K562 (cell line): ENCODE results near the gene CCDC90B. TPM values are rescaled to one million over a fixed set of nuclear protein-coding genes. Genes with fewer than 3 reads are reported as not detected.
"Not testable (repeated sequence)": the region's sequence is repeated elsewhere in the genome, so short reads cannot be mapped to it uniquely, and the experiment has no call there.

Source experiments
- ATAC-seq: fragments of 200-7000 bp; cut with Tn5 transposase; 3 replicates; pipeline ENCODE4 v1.9.1; 2020; ENCODE audit warnings: moderate library complexity
- BruUV-seq: library from RNA; stranded (reverse); fragments of 400-500 nt; replicated peaks from 2 replicates; lab custom pipeline; 2021; lab: Mats Ljungman, UMichigan
- CTCF ChIA-PET: fragments of 300-600 bp; formaldehyde crosslinking; extraction: SDS; loops from one replicate; lab custom pipeline; 2021; ENCODE audit warnings: low intra/inter-chr PET ratio; lab: Yijun Ruan, JAX
- POLR2A ChIA-PET: fragments of 300-600, 350-650 bp; sonication (Branson Sonifier 250); formaldehyde crosslinking; extraction: SDS; loops from one replicate; lab custom pipeline; 2021; ENCODE audit warnings: antibody characterized with exemption, inconsistent platforms; lab: Yijun Ruan, JAX
- DNase-seq, 4 experiments: peaks; one replicate each; pipeline versions ENCODE4 v3.0.0 to v3.0.0-alpha.2; 2011 to 2018; ENCODE audit warnings: low spot score in 3 of 4, mixed read lengths in 3 of 4; ENCODE audit errors: extremely low read depth in 1 of 4
- FAIRE-seq: peaks from 2 replicates; lab custom pipeline; 2011; peaks lifted over from hg19 to GRCh38; lab: Jason Lieb, UNC
- H2AFZ ChIP-seq: 2 replicates; pipeline ENCODE4 v1.6.0; 2011; ENCODE audit warnings: low read depth, low read length, control low read depth, inconsistent platforms
- H3K27ac ChIP-seq: fragments of 200-600 bp; 3 replicates; pipeline ENCODE4 v1.8.0; 2011; ENCODE audit warnings: low read depth, mild to moderate bottlenecking, control low read depth, inconsistent platforms, low read length, moderate library complexity, mixed read lengths; ENCODE audit errors: extremely low read depth
- H3K27me3 ChIP-seq, 2 experiments: fragments of 300-600 bp in 1 of 2; 2 replicates in 1 of 2; 3 replicates in 1 of 2; pipeline versions ENCODE4 v1.6.0 to v1.8.0; 2011; ENCODE audit warnings: inconsistent platforms in 2 of 2, low read length in 2 of 2, mild to moderate bottlenecking in 1 of 2, mixed read lengths in 1 of 2, moderate library complexity in 1 of 2; ENCODE audit not compliant: control insufficient read depth in 2 of 2, insufficient read depth in 2 of 2
- H3K36me3 ChIP-seq: fragments of 300-600 bp; 3 replicates; pipeline ENCODE4 v1.8.0; 2011; ENCODE audit warnings: mild to moderate bottlenecking, low read length, inconsistent platforms; ENCODE audit not compliant: control insufficient read depth, insufficient read depth
- H3K4me1 ChIP-seq, 2 experiments: fragments of 200-600 bp in 1 of 2; replicated peaks in 1 of 2; 2 replicates in 1 of 2; 3 replicates in 1 of 2; pipeline versions ENCODE4 v1.5.1 to v1.8.0; 2011; ENCODE audit warnings: inconsistent platforms in 2 of 2, low read length in 2 of 2, mild to moderate bottlenecking in 1 of 2, mixed read lengths in 1 of 2, moderate library complexity in 1 of 2; ENCODE audit not compliant: control insufficient read depth in 2 of 2, insufficient read depth in 2 of 2
- H3K4me2 ChIP-seq: 2 replicates; pipeline ENCODE4 v1.6.1; 2011; ENCODE audit warnings: low read length, control low read depth, inconsistent platforms, mixed read lengths; ENCODE audit not compliant: insufficient read depth
- H3K4me3 ChIP-seq: fragments of 200-600 bp; sonication (generic), shearing (Covaris generic); 2 replicates; pipeline ENCODE4 v1.5.1; 2016; ENCODE audit warnings: control low read depth, inconsistent platforms
- H3K79me2 ChIP-seq: fragments of 200-600 bp; 3 replicates; pipeline ENCODE4 v1.8.0; 2011; ENCODE audit warnings: low read length, inconsistent platforms; ENCODE audit not compliant: control insufficient read depth, insufficient read depth
- H3K9ac ChIP-seq, 2 experiments: 2 replicates each; pipeline versions ENCODE4 v1.6.0 to v1.6.1; 2011; ENCODE audit warnings: low read depth in 2 of 2, low read length in 2 of 2, control low read depth in 1 of 2, inconsistent platforms in 1 of 2, mild to moderate bottlenecking in 1 of 2, mixed read lengths in 1 of 2; ENCODE audit not compliant: insufficient read depth in 1 of 2
- H3K9me1 ChIP-seq: one replicate; pipeline ENCODE4 v1.6.0; 2011; ENCODE audit warnings: inconsistent platforms, mild to moderate bottlenecking, low read length, moderate library complexity; ENCODE audit not compliant: control insufficient read depth, insufficient read depth
- H3K9me3 ChIP-seq: replicated peaks from 2 replicates; pipeline ENCODE4 v1.5.1; 2011; ENCODE audit warnings: low read depth, low read length, inconsistent platforms; ENCODE audit not compliant: control insufficient read depth, insufficient read depth
- H4K20me1 ChIP-seq: replicated peaks from 2 replicates; pipeline ENCODE4 v1.6.1; 2011; ENCODE audit warnings: low read length, inconsistent platforms, mixed read lengths; ENCODE audit not compliant: control insufficient read depth, insufficient read depth
- HMG20B ChIP-seq: fragments of 250-450 bp; sonication (Bioruptor Pico); IDR thresholded peaks from 2 replicates; pipeline ENCODE4 v1.5.0; 2021; ENCODE audit warnings: mild to moderate bottlenecking
- WGBS: fragments of 100-300 bp; shearing (Covaris generic); methylation state at CpG from one replicate; pipeline ENCODE4 v1.1.6; 2016; ENCODE audit warnings: low coverage, mixed read lengths; ENCODE audit not compliant: insufficient coverage; ENCODE audit errors: missing lambda C conversion rate; 5-methylcytosine and 5-hydroxymethylcytosine counted together
- in situ Hi-C: fragments of 300-500 bp; cut with MboI; formaldehyde crosslinking; loops from 4 replicates; pipeline ENCODE4 v1.15.0; 2018; ENCODE audit warnings: inconsistent platforms, mixed read lengths
- intact Hi-C: fragments of 100-400 bp; cut with micrococcal nuclease; formaldehyde crosslinking; loops from 2 replicates; pipeline ENCODE4 v1.14.2; 2022
- polyA plus RNA-seq, 8 experiments: library from polyadenylated mRNA; depleted of rRNA in 4 of 8; stranded (reverse) in 5 of 8; unstranded in 3 of 8; fragments of >200 nt; fragmentation: Nextera tagmentation in 2 of 8; fragmentation: Illumina TruSeq in 1 of 8; extraction: Ambion mirVana in 2 of 8; extraction: Trizol in 1 of 8; gene quantifications; 2 replicates each; pipeline versions ENCODE4 v1.2.1 to v1.2.3, GENCODE V29; 2011 to 2014; ENCODE audit warnings: inconsistent platforms in 1 of 8, missing spikeins in 1 of 8
- total RNA-seq, 7 experiments: library from RNA; depleted of rRNA in 6 of 7; stranded (reverse); fragments of >200 nt in 6 of 7; fragmentation: Illumina TruSeq in 2 of 7; extraction: Trizol in 2 of 7; gene quantifications; 2 replicates each; pipeline versions ENCODE4 v1.2.1 to v1.2.3, GENCODE V29; 2011 to 2021; ENCODE audit warnings: low replicate concordance in 1 of 7

The CCDC90B gene
- total and polyA plus RNA-seq, 9 of the 15 experiments (the other 6 are each of a cell fraction or from before 2014, with no cell fraction given) = 26.6 to 63.6 (median 51.8) TPM

DNA sequence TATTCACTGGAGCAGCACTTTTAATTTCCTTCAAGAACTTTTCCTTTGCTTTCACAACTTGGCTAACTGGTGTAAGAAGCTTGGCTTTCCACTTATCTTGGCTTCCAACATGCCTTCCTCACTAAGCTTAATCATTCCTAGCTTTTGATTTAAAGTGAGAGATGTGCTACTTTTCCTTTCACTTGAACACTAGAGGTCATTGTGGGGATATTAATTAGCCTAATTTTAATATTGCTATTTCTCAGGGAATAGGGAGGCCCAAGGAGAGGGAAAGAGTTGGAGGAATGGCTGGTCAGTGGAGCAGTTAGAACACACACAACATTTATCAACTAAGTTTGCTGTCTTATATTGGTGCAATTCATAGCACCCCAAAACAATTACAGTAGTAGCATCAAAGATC lies 24.6 kb upstream of the CCDC90B start:
- H3K27ac ChIP-seq = no peak overlapping the region
- H3K4me1 ChIP-seq = no peaks in the 10 kb centered on the region
- no peak for FAIRE-seq
- POLR2A ChIA-PET = no interaction called here
- BruUV-seq = no TSS peak
- CTCF ChIA-PET = no interaction called here
- no peak overlapping the region for H3K4me2 ChIP-seq
- H3K9me3 ChIP-seq = no peaks in the 10 kb centered on the region
- no peaks in the 10 kb centered on the region for H3K79me2 ChIP-seq
- intact Hi-C loops = no loop called here
- H3K9ac ChIP-seq = no peak overlapping the region
- in situ Hi-C loops = no loop called here
- H3K9me1 ChIP-seq = no peaks in the 10 kb centered on the region
- DNase-seq = no peak
- H4K20me1 ChIP-seq = no peaks in the 10 kb centered on the region
- H3K36me3 ChIP-seq = no peaks in the 10 kb centered on the region
- H3K4me3 ChIP-seq = no peak overlapping the region
- H2AFZ ChIP-seq = no peak overlapping the region
- TF ChIP-seq HMG20B (CRISPR knock-in tag) = no peak
- H3K27me3 ChIP-seq = no peaks in the 10 kb centered on the region
- no peak for ATAC-seq

- H3K4me2 ChIP-seq, BruUV-seq, H3K4me1 ChIP-seq, in situ Hi-C loops, FAIRE-seq, intact Hi-C loops, DNase-seq, H3K4me3 ChIP-seq, H3K27me3 ChIP-seq, H2AFZ ChIP-seq, H3K9ac ChIP-seq, H3K79me2 ChIP-seq, CTCF ChIA-PET, H4K20me1 ChIP-seq, H3K9me3 ChIP-seq, H3K27ac ChIP-seq, ATAC-seq, H3K36me3 ChIP-seq, H3K9me1 ChIP-seq: not testable (repeated sequence)
- POLR2A ChIA-PET = interaction anchor here (0.5 to 1.3 kb wide), 3 partner anchors 10 to 289 kb away, joined by 3 to 4 read pairs (median 4); partner anchors contain the start of gene CCDC90B
- 5% methylated on average over 1 of the region's 1 CpG for WGBS
Measured at GRCh38 chr11:83308536-83308935, 22.4 kb upstream of the CCDC90B start.
